ENCODE results near the gene RHBDF1. TPM values are rescaled to one million over a fixed set of nuclear protein-coding genes. Genes with fewer than 3 reads are reported as not detected.

RHBDF1 gene
- total and polyA plus RNA-seq, 9 of the 15 experiments (the other 6 are each of a cell fraction or from before 2014, with no cell fraction given): 1.0 to 8.2 (median 4.2) TPM

DNA sequence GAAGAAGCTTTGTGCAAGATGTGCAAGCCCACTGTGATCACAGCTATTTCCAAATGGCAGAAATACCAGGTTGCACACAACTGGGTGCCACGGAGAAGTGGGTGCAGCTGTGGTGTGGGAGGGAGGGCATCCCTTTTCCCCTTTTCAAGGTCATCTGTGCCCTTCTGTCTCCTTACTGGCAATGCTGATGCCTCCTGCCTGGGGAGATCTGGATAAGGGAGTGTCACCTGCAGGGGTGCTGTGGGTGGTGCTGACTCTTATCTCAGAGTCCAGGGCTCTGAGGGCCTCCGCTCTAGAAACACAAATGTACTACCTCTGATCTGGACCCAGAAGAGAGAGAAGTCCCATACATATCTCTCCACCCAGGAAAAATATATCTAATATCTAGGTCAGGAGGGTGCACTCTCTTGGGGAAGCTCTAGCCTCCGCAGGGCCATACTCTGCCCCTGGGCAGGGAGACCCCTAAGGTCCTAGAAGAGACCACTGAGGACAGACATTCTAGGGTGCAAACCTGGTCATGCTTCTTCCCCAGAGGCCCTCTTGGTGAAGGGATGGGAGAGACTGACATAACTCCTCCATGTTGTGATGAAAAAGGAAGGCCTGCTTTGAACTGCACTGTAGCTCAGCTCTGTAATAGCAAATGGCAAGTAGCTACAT, 47.5 kb upstream of the RHBDF1 start (continued):
- TF ChIP-seq, protein P1, sequence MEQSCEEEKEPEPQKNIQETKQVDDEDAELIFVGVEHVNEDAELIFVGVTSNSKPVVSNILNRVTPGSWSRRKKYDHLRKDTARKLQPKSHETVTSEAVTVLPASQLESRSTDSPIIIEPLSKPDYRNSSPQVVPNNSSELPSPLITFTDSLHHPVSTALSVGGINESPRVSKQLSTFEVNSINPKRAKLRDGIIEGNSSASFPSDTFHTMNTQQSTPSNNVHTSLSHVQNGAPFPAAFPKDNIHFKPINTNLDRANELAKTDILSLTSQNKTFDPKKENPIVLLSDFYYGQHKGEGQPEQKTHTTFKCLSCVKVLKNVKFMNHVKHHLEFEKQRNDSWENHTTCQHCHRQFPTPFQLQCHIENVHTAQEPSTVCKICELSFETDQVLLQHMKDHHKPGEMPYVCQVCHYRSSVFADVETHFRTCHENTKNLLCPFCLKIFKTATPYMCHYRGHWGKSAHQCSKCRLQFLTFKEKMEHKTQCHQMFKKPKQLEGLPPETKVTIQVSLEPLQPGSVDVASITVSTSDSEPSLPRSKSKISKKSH (CRISPR knock-in tag; IDR thresholded peaks at IDR 0.05): no peak
- TF ChIP-seq, protein P2, sequence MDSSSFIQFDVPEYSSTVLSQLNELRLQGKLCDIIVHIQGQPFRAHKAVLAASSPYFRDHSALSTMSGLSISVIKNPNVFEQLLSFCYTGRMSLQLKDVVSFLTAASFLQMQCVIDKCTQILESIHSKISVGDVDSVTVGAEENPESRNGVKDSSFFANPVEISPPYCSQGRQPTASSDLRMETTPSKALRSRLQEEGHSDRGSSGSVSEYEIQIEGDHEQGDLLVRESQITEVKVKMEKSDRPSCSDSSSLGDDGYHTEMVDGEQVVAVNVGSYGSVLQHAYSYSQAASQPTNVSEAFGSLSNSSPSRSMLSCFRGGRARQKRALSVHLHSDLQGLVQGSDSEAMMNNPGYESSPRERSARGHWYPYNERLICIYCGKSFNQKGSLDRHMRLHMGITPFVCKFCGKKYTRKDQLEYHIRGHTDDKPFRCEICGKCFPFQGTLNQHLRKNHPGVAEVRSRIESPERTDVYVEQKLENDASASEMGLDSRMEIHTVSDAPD (CRISPR knock-in tag; IDR thresholded peaks at IDR 0.05): no peak
- TF ChIP-seq TAF7 (tag; IDR thresholded peaks at IDR 0.05) (no peak), ZNF551 (CRISPR knock-in tag; IDR thresholded peaks at IDR 0.05) (no peak), DDX20 (tag; IDR thresholded peaks at IDR 0.05; ENCODE audit: low read depth) (no peak), NCOR1 (IDR thresholded peaks at IDR 0.05) (peak; percentile 84), POLR3G (IDR thresholded peaks at IDR 0.05; ENCODE audit: extremely low read depth, insufficient read length, insufficient replicate concordance) (no peak), KLF16 (IDR thresholded peaks at IDR 0.05) (peak; percentile 87), ETV5 (CRISPR knock-in tag; IDR thresholded peaks at IDR 0.05; ENCODE audit: low read depth) (no peak), FOXK2 (conservative IDR thresholded peaks at IDR 0.05 in 1 of 2, IDR thresholded peaks at IDR 0.05 in 1 of 2; ENCODE audit: low read depth in 2 of 2) (no peak), MEF2D (tag; conservative IDR thresholded peaks at IDR 0.05; ENCODE audit: low read depth) (no peak), ERF (CRISPR knock-in tag; IDR thresholded peaks at IDR 0.05) (no peak), ZNF830 (CRISPR knock-in tag; IDR thresholded peaks at IDR 0.05) (no peak)
- TF ChIP-seq, protein P3, sequence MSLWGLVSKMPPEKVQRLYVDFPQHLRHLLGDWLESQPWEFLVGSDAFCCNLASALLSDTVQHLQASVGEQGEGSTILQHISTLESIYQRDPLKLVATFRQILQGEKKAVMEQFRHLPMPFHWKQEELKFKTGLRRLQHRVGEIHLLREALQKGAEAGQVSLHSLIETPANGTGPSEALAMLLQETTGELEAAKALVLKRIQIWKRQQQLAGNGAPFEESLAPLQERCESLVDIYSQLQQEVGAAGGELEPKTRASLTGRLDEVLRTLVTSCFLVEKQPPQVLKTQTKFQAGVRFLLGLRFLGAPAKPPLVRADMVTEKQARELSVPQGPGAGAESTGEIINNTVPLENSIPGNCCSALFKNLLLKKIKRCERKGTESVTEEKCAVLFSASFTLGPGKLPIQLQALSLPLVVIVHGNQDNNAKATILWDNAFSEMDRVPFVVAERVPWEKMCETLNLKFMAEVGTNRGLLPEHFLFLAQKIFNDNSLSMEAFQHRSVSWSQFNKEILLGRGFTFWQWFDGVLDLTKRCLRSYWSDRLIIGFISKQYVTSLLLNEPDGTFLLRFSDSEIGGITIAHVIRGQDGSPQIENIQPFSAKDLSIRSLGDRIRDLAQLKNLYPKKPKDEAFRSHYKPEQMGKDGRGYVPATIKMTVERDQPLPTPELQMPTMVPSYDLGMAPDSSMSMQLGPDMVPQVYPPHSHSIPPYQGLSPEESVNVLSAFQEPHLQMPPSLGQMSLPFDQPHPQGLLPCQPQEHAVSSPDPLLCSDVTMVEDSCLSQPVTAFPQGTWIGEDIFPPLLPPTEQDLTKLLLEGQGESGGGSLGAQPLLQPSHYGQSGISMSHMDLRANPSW (CRISPR knock-in tag; IDR thresholded peaks at IDR 0.05): no peak
- TF ChIP-seq, protein P4, sequence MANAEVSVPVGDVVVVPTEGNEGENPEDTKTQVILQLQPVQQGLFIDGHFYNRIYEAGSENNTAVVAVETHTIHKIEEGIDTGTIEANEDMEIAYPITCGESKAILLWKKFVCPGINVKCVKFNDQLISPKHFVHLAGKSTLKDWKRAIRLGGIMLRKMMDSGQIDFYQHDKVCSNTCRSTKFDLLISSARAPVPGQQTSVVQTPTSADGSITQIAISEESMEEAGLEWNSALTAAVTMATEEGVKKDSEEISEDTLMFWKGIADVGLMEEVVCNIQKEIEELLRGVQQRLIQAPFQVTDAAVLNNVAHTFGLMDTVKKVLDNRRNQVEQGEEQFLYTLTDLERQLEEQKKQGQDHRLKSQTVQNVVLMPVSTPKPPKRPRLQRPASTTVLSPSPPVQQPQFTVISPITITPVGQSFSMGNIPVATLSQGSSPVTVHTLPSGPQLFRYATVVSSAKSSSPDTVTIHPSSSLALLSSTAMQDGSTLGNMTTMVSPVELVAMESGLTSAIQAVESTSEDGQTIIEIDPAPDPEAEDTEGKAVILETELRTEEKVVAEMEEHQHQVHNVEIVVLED (CRISPR knock-in tag; IDR thresholded peaks at IDR 0.05): no peak
- TF ChIP-seq, protein P5, sequence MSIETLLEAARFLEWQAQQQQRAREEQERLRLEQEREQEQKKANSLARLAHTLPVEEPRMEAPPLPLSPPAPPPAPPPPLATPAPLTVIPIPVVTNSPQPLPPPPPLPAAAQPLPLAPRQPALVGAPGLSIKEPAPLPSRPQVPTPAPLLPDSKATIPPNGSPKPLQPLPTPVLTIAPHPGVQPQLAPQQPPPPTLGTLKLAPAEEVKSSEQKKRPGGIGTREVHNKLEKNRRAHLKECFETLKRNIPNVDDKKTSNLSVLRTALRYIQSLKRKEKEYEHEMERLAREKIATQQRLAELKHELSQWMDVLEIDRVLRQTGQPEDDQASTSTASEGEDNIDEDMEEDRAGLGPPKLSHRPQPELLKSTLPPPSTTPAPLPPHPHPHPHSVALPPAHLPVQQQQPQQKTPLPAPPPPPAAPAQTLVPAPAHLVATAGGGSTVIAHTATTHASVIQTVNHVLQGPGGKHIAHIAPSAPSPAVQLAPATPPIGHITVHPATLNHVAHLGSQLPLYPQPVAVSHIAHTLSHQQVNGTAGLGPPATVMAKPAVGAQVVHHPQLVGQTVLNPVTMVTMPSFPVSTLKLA (conservative IDR thresholded peaks at IDR 0.05): no peak
